Measurements from ENCODE around the gene ADAMTSL3. TPM values are rescaled to one million over a fixed set of nuclear protein-coding genes. Genes with fewer than 3 reads are reported as not detected.

ADAMTSL3 gene
- polyA plus RNA-seq, 1 of the 3 experiments (the other 2 are of a cell fraction), result 0.02 TPM

- Histone ChIP-seq H3K4me3 (ENCODE audit: low read depth in 2 of 2, low read length in 1 of 2) (no peak overlapping the region), H3K9me3 (no peaks in the 10 kb centered on the region), H3K4me1 (ENCODE audit: control insufficient read depth in 1 of 2, insufficient read depth in 2 of 2, low read depth in 1 of 2, low read length in 1 of 2) (no peaks in the 10 kb centered on the region), H3K36me3 (replicated peaks in 1 of 2; ENCODE audit: control insufficient read depth in 1 of 2, insufficient read depth in 2 of 2, low read length in 1 of 2) (no peaks in the 10 kb centered on the region), H2AFZ (ENCODE audit: low read depth) (no peak overlapping the region), H4K20me1 (ENCODE audit: insufficient read depth) (no peaks in the 10 kb centered on the region), H3K4me2 (no peak overlapping the region), H3K27ac (ENCODE audit: low read depth in 2 of 2, low read length in 1 of 2) (no peak overlapping the region), H3K9me2 (no peaks in the 10 kb centered on the region), H3F3A (replicated peaks; ENCODE audit: insufficient read depth) (no peaks in the 10 kb centered on the region), H3K79me2 (ENCODE audit: insufficient read depth) (no peaks in the 10 kb centered on the region), H3K27me3 (ENCODE audit: insufficient read depth) (no peaks in the 10 kb centered on the region), H3K9ac (no peak overlapping the region)
- CTCF ChIA-PET, result interaction anchor here (1.0 kb wide), 1 partner anchor 15 kb away, joined by 3 read pairs; no protein-coding TSS in a partner anchor
- WGBS (ENCODE audit: low lambda C conversion rate), result 21% methylated on average over 2 of the region's 2 CpGs
- TF ChIP-seq MXI1 (IDR thresholded peaks at IDR 0.05; ENCODE audit: low read depth, low read length) (no peak), JUND (IDR thresholded peaks at IDR 0.05) (no peak), GATA2 (CRISPR knock-in tag; IDR thresholded peaks at IDR 0.05) (no peak), MEF2A (IDR thresholded peaks at IDR 0.05; ENCODE audit: borderline replicate concordance, low read depth) (no peak), CTCF (IDR thresholded peaks at IDR 0.05) (no peak), YY1 (IDR thresholded peaks at IDR 0.05; ENCODE audit: low read depth) (no peak)
- no peak for DNase-seq
- POLR2A ChIA-PET, result no interaction called here
These were observed 305.6 kb downstream of the ADAMTSL3 start for GRCh38 chr15:83959477-83959876.

- Histone ChIP-seq H3F3A (replicated peaks; ENCODE audit: insufficient read depth) (no peaks in the 10 kb centered on the region), H4K20me1 (ENCODE audit: insufficient read depth) (no peaks in the 10 kb centered on the region), H2AFZ (ENCODE audit: low read depth) (no peak overlapping the region), H3K79me2 (ENCODE audit: insufficient read depth) (no peaks in the 10 kb centered on the region), H3K9me2 (no peaks in the 10 kb centered on the region), H3K9ac (no peak overlapping the region), H3K27me3 (ENCODE audit: insufficient read depth) (no peaks in the 10 kb centered on the region), H3K27ac (ENCODE audit: low read depth in 2 of 2, low read length in 1 of 2) (no peak overlapping the region), H3K4me1 (ENCODE audit: control insufficient read depth in 1 of 2, insufficient read depth in 2 of 2, low read depth in 1 of 2, low read length in 1 of 2) (no peaks in the 10 kb centered on the region), H3K4me3 (ENCODE audit: low read depth in 2 of 2, low read length in 1 of 2) (no peak overlapping the region), H3K4me2 (no peak overlapping the region), H3K9me3 (no peaks in the 10 kb centered on the region), H3K36me3 (replicated peaks in 1 of 2; ENCODE audit: control insufficient read depth in 1 of 2, insufficient read depth in 2 of 2, low read length in 1 of 2) (no peaks in the 10 kb centered on the region)
- 2% methylated on average over 6 of the region's 6 CpGs for WGBS (ENCODE audit: low lambda C conversion rate)
- ChIA-PET POLR2A (no interaction called here), CTCF (interaction anchor here (0.7 kb wide), 1 partner anchor 53 kb away, joined by 3 read pairs; no protein-coding TSS in a partner anchor)
- no peak for DNase-seq
- TF ChIP-seq SMC3 (IDR thresholded peaks at IDR 0.05; ENCODE audit: low read depth, low read length) (no peak), IRF3 (IDR thresholded peaks at IDR 0.05; ENCODE audit: low read depth, low read length) (no peak), ZBTB33 (IDR thresholded peaks at IDR 0.05; ENCODE audit: borderline replicate concordance, low read depth) (no peak), TCF12 (IDR thresholded peaks at IDR 0.05) (no peak), RXRA (IDR thresholded peaks at IDR 0.05; ENCODE audit: borderline replicate concordance, low read depth) (no peak), EZH2phosphoT487 (IDR thresholded peaks at IDR 0.05; ENCODE audit: borderline replicate concordance, low read depth) (no peak), SIN3A (IDR thresholded peaks at IDR 0.05; ENCODE audit: borderline replicate concordance, low read depth, low read length) (no peak), MEF2A (IDR thresholded peaks at IDR 0.05; ENCODE audit: borderline replicate concordance, low read depth) (no peak), PBX3 (IDR thresholded peaks at IDR 0.05) (no peak), MXI1 (IDR thresholded peaks at IDR 0.05; ENCODE audit: low read depth, low read length) (no peak), EP300 (IDR thresholded peaks at IDR 0.05; ENCODE audit: borderline replicate concordance in 1 of 2, low read depth in 1 of 2, low read length in 1 of 2) (no peak), GABPA (IDR thresholded peaks at IDR 0.05; ENCODE audit: low read depth) (no peak), POLR2AphosphoS5 (IDR thresholded peaks at IDR 0.05; ENCODE audit: low read depth, low read length) (no peak)
These were observed 306.4 kb downstream of the ADAMTSL3 start for GRCh38 chr15:83960192-83960829.

Data from SK-N-SH (cell line).